Sigmoid colon (tissue), 4 donors: ENCODE measurements around the gene HNF1B.

Source experiments
- CTCF ChIP-seq, 4 experiments: fragments of 450-650 bp in 3 of 4; fragments of 200-600 bp in 1 of 4; IDR thresholded peaks; one replicate each; pipeline ENCODE4 v1.5.1; 2016 to 2019; ENCODE audit warnings: antibody characterized with exemption in 4 of 4, mild to moderate bottlenecking in 3 of 4, moderate library complexity in 2 of 4
- EP300 ChIP-seq, 4 donors: sonication (generic); formaldehyde crosslinking; IDR thresholded peaks; one replicate each; pipeline ENCODE4 v1.6.1; 2017; ENCODE audit warnings: antibody characterized with exemption in 4 of 4
- POLR2A ChIP-seq, 2 donors: fragments of 450-650 bp; IDR thresholded peaks; one replicate each; pipeline ENCODE4 v1.6.1; 2016; ENCODE audit warnings: antibody characterized with exemption in 2 of 2, mild to moderate bottlenecking in 2 of 2, moderate library complexity in 2 of 2

- TF ChIP-seq CTCF (IDR thresholded peaks at IDR 0.05) (no peak), EP300 (IDR thresholded peaks at IDR 0.05) (no peak), POLR2A (IDR thresholded peaks at IDR 0.05) (no peak)
These were observed 36.7 kb downstream of the HNF1B start for GRCh38 chr17:37708008-37708615.
